ENCODE measurements around the gene PRCC.
A peak's percentile ranks its signal among the peaks of the same experiment; 100 is the strongest.
"Not testable (repeated sequence)": the region's sequence is repeated elsewhere in the genome, so short reads cannot be mapped to it uniquely, and the experiment has no call there.

PRCC gene

DNA sequence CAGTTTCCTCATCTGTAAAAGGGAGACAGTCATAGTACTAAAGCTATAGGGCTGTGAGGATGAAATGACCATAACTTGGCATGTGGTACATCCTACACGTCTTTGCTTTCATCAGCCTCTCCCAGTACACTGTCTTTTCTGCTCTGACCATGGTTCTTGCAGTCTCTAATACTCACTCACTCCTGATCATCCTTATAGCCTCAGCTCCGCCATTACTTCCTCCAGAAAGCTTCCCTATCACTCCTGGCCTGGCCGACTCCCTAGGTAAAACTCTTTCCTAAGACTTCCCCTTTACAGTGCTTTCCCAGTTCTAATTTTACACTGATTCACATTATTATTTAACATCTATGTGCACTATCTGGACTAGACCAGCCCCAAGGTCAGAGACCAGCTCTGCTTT is 21.5 kb upstream of the PRCC start:
- no peak for DNase-seq

DNA sequence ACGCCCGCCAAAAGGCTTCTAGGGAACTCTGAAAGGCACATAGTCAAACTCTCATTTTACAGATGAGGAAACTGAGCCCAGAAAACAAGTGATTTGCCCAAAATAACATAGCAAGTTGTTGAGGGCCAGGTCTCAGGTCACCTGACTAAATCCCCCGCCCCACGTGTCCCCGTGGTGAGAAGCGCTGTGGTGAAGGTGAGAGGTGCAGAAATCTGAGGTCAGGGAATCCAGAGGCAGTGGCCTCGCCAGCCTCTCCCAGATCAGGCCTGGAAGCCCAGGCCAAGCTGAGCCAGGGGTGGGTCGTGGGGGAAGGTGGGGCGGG is 21.0 kb upstream of the PRCC start:
- DNase-seq, result peak; percentile 32

DNA sequence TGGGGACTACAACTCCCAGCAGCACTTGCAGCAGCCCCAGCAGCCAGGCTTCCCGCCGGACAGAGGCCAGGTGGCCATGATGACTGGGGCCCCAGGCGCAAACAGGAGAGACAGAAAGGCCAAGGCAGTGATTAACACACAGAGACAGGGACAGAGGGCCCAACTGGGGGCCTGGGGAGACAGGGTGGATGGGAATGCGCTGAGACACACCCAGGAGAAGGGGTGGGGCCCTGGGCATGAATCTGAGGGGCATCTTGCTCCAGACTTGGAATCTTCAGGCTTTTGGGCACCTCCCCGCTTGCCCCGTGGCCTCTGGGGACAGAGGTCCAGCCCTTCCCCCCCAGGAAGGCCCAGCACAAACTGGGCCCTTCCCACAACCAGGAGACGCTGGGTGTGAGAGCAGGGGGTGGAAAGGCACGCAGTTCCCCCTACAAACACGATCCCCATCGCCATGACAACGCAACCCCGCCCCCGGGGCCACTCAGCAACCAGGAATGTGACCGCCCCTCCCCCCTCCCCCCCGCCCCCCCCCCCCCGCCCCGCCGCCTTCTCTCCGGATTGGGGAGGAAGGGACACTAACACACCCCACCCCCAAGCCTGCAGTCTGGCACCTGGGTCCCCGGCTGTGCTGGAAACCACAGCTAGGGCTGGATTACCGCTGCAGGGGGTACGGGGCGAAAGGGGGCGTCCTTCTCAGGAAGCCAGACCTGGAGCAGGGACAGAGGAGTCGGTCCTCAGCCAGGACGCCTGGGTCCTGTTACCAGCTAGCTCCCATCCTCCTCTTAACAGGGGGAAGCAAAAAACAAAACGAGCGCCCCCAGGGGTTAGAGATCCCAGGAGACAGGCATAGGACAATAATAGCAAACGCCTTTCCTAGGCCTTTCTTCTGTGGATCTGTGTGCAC is 20.4 kb upstream of the PRCC start:
- peak; percentile 56 for DNase-seq

DNA sequence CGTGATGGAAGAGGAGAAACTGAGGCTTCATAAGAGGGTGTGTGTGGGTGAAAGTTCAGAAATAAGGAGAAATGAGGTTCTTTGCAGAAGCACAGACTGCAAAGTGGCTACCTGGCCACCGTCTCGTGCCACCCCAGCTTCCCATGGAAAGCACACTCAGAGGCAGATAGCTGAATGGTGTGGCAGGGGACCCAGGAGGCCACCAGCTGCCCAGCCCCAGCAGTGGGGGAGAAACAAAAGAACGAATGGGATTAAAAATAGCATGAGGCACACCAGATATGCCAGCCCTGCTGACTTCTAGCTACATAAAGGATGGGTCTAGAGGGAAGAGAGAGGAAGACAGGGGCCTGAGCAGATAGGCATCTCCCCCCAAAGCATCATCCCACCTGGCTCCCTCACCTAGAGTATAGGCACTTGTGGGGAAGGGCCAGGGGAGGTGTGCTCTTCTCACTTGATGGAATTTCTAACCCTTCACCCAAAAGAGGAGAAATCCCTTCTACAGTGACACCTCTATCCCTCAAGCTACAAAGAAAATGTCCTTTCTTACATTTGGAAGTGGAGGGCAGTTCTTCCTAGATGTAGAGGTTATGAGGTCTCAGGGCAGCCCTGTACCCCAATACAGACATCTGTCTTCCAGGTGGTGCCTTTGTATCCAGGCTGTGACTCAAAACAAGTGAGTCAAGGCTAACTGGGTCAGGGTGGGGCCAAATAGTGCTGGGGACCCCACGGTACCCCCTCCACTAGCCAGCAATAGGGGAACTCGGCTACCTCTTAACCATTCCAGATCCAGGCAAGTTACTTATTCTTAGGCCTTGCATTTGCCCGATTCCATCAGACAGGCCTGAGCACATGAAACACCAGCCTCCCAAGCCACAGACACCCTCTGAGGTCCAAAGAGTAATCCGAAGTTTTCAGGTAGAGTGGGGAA is 19.3 kb upstream of the PRCC start:
- no peak for DNase-seq

GRCh38 chr1:156748670-156749418 is 18.5 kb upstream of the PRCC start:
- no peak for DNase-seq

DNA sequence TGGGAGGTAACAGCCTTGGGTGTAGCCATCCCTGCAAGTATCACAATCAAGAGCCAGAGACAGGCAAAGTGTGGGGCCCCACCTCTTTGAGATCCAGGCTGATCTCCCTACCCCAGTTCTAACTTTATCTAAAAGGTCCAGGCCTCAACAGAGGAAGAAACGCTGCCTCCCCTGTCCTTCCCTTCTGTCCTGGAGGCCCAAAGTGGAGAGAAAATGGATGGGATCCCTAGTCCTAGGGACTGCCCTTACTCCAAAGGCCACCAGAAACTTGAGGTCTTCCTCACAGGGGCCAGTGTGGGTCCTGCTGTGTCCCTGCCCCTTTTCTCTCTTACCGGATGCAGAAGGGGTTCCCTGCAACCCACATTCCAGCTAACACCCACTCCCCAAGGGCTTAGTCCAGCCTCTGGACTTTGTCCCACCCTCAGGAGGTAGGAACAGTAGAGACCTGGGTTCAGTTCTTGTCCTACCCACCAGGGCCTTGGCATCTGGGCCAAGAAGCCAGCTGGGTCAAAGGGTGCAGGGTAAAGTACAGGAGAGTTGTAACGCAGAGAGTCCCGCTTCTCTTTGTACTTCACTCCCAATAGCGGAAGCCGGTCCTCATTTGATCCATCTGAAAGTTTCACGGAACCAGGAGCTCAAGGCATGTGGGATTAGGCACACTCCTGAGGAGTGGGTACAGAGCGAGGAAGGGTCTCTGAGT is 17.8 kb upstream of the PRCC start:
- no peak for DNase-seq

DNA sequence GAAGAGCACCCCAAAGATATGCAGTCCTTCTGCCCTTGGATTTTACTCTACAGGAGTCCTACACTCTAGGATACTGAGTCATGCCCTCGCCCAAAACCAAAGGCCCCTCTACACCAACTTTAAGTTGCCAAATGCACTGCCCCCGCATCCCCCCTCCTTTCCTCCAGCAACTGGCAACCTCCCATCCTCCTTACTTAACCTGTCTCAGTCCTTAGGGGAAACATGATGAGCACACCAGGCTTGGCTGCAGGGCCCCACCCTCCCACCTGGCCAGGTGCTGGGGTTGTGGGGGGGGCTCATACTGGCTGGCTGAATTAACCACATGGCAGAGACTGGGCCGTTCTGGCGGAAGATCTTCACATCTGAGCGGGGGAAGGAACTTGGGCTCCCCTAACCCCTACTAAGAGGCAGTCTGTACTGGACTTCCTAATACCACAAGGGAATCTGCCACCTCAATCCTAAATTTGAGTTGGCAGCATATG is 17.1 kb upstream of the PRCC start:
- no peak for DNase-seq

- DNase-seq, result peak; percentile 30
Measured at GRCh38 chr1:156750711-156751450, 16.5 kb upstream of the PRCC start.

GRCh38 chr1:156751451-156751756 is 15.9 kb upstream of the PRCC start, which contains the start of gene HDGF:
HDGF (minus strand) TSS chr1:156751675; CDS start chr1:156751429, 246 bp downstream.
- no peak for DNase-seq

DNA sequence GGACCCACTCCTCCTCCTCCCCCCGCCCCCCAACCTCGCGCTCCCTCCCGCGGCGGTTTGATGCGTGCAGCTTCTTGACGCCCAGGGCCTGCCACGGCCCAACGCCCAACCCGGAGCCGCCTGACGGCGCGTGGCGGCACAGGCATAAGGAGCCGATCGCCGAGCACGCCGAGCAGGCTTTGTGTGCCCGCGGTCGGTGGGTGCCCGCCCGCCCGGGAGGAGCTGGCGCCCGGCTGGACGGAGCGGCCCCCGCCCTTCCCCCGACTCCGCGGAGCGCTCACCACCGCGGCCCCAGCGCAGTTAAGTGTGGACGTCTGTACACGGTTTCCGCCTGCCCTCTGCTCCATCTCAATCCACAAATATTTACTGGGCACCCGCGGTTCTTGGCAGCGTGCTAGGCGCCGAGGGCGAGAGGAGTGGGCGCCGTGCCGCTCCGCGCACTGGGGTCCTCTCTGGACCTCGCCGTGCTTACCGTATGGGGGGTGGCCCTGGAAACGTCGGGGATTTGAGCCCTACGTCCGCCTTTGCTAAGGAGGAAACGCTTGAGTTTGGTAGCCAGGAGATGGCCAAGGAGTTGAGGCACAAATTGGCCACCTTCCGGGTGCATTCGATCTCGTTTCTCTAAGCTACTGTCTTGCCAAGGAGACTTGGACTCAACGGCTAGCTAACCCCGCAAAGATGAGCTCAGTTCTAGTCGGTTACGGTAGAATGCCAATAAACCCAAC is 15.4 kb upstream of the PRCC start:
- peak; percentile 97 for DNase-seq

GRCh38 chr1:156752843-156753482 is 14.4 kb upstream of the PRCC start:
- no peak for DNase-seq

DNA sequence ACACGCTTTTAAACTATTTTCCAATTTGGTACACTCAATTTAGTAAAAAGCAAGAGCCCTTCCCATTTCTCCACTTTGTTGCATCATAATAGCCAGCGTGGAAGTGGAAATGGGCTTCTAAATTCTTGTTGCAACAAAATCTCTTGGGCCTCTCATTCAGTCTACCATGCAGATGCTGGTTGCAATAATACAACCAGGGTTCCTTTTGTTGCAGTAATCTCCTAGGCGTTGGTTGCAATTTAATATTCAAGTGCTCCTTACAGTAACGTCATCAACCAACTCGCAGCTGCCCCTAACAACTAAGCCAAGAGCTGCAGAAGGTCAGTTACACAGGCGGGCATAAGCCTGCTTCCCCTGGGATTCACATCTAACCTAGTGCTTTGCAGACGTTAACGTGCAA is 13.1 kb upstream of the PRCC start:
- DNase-seq, result no peak

DNA sequence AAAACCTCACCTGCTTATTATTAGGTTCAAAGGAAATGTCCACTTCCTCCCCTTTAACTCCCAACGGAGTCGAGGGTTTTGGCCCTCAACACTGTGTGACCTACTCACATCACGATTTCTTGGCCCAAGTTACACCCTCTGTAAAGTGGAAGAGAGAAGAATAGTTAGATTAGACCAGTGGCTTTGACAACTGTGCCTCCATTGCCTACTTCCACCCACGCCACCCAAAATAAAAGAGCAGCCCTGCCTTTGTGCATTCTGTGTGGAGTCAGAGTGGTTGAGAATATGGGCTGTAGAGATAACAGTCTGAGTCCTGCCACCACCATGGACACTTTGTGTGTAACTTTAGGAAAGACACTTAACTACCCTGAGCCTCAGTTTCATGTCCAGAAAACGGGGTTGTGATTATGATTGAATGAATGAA is 11.8 kb upstream of the PRCC start:
- DNase-seq, result no peak

GRCh38 chr1:156756355-156756754 is 11.0 kb upstream of the PRCC start:
- DNase-seq, result no peak

DNA sequence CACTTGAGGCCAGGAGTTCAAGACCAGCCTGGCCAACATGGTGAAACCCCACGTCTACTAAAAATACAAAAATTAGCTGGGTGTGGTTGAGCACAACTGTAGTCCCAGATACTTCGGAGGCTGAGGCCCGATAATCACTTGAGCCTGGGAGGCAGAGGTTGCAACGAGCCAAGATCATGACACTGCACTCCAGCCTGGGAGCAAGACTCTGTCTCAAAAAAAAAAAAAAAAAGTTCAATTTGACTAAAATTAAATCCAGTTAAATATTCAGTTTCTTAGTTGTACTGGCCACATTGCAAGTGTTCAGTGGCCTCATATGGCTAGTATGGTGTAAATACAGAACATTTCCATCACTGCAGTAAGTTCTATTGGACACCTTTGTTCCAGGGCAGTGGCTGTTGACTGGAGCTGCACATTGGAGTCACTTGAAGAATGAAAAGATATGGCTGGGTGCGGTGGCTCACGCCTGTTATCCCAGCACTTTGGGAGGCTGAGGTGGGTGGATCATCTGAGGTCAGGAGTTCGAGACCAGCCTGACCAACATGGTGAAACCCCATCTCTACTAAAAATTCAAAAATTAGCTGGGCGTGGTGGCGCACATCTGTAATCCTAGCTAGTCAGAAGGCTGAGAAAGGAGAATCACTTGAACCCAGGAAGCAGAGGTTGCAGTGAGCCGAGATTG is 9.6 kb upstream of the PRCC start:
- DNase-seq, result not testable (repeated sequence)

DNA sequence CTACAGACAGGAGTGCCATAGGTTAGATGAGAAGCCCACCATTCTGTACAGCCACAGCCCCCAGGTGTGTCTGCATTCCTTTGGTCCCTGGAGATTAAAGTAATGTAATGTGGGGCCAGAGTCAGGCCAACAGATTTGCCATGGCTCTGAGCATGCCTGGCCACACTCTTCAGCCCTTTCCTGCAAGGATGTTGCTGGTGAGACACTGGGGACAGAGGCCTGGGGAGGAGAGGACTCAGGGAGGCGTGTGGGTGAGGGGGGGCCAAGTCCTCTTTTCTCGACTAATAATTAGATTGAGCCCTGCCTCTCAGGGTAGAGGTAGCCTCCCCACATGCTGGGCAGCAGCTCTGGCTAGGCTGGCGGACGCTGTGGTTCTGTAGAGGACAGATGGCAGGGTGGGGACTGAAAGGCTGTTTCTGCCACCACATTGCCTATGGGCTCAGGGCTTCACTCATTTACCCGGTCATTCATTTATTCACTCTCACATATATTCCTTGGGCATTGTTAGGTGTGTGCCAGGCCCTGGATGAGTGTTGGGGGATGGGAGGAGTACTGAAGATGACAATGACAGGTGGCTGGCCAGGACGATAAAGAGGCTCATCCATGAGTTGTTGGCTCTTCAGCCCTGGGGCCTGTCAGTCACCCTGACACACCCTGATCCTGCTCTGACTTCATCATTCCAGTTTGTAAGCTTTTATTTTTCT is 7.1 kb upstream of the PRCC start:
- DNase-seq, result no peak

DNA sequence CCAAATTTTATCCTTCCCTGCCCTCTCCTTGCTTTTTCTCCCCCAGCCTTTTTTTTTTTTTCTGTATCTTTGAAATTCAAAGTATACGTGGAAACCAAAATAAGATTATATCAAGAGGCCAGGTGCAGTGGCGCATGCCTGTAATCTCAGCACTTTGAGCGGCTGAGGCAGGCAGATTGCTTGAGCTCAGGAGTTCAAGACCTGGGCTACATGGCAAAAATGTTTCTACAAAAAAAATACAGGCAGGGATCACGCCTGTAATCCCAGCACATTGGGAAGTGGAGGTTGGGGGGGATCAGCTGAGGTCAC is 6.6 kb upstream of the PRCC start:
- no peak for DNase-seq

DNA sequence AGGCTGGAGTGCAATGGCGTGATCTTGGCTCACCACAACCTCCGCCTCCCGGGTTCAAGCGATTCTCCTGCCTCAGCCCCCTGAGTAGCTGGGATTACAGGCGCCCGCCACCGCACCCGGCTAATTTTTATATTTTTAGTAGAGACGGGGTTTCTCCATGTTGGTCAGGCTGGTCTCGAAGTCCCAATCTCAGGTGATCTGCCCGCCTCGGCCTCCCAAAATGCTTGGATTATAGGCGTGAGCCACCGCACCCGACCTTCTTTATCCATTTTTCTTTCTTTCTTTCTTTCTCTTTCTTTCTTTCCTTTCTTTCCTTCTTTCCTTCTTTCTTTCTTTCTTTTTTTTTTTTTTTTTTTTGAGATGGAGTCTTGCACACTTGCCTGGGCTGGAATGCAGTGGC is 2.2 kb upstream of the PRCC start:
- not testable (repeated sequence) for DNase-seq

- DNase-seq, result no peak
Measured at GRCh38 chr1:156765666-156766065, 1.7 kb upstream of the PRCC start.

Measured in activated gamma-delta T cell treated with Interleukin-2 at 50 U/mL for 16 hours (primary cell).